GM18861 (cell line): ENCODE measurements around the gene TAF11L5.
"Not testable (repeated sequence)": the region's sequence is repeated elsewhere in the genome, so short reads cannot be mapped to it uniquely, and the experiment has no call there.

ENCODE experiments used
- ATAC-seq: cut with Tn5 transposase; IDR thresholded peaks from one replicate; pipeline ENCODE4 v1.9.1; 2021; ENCODE audit not compliant: unreplicated experiment

TAF11L5 gene

DNA sequence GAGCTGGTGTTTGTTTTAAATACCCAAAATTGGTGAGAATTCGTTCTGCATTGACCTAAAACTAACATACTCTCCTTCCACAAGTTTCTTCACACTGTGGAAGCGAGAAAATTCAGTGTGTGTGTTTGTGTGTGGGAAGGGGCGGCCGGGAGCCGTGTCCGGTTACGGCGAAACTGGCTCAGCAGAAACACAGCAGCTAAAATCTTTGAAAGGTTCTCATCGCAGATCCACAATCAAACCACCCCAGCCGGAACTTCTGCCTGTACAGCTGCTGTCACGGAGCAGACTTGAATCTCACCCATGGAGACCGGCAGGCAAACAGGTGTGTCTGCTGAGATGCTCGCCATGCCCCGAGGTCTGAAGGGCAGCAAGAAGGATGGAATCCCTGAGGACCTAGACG lies at the start of gene TAF11L5:
Gene TAF11L5 (plus strand): TSS at position 301 of the 400 bp plus-strand sequence.
- not testable (repeated sequence) for ATAC-seq

DNA sequence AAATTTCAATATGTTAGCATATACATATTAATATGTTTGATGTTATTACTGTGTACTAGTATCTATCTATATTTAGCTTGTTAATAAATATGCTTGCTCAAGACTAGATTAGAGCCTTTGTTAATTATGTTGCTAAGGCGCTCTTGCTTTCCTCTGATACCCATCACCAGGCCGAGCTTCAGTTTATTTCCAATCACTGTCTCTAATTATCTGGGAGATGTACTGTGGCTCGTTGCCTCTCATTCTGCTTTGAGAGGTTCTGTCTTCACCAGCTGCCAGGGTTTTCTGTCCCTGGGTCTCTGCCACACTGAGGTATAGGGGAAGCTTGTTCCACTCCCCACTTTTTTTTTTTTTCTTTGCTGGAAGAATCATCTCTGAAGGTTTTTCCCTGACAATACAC lies 48.0 kb upstream of the TAF11L5 start:
- no peak for ATAC-seq

DNA sequence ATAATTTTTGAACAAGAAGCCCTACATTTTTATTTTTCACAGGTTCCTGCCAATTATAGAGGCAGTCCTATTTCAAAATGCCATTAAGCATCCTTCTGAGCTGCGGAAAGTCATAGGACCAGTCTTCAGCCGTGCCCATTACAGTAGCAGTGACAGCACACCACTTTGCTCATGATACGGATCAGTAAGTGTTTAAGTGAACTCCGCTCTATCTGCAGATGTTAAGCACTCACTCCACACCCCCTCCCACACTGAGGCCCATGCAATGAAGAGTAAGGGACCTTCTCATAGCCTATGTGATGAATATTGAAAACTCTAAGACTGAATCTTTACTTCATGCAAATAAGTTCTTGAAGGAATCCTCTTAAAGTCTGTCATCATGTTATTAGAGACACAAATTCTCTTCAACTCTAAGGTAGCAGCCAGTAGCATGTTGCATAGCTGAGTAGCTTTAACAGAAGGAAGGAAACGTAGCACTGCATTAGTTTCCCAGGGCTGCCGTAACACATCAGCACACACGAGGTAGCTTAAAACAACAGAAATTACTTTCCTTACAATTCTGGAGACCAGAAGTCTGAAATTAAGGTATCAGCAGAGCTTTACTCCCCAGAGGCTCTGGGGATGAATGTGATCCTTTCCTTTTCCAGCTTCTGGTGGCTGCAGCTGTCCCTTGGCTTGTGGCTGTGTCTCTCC lies 47.3 kb upstream of the TAF11L5 start:
- no peak for ATAC-seq

DNA sequence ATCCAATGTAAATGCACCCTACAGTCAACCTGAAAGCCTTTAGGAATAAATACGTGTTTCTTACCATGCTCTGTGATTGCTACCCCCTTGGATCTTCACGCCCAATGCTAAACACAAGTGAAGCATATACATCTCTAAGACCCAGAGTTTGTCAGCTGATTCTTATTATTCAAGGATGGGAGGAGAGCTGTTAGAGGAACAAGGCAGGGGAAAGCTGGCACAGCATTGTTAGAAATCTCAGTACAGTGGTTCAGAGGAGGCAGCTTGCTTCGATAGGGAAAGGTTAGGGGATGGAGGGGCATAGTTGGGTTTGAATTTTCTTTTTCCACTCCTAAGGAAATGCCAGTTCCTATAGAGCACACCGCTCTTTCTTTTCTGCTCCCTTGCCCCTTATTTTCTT lies 43.7 kb upstream of the TAF11L5 start:
- no peak for ATAC-seq

DNA sequence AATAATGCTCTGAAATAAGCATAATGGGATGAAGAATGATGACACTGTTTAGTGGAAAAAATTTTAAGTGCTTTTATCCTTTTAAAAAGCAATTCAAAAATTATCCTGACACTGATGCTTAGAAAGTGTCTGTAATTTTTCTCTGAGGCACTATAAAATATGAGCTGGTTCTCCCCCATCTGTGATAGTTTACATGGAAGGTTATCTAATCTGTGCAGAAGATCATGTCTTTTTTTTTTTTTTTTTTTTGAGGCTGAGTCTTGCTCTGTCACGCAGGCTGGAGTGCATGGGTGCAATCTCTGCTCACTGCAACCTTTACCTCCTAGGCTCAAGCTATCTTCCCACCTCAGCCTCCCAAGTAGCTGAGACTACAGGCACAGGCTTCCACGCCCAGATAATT lies 42.2 kb upstream of the TAF11L5 start:
- no peak for ATAC-seq

DNA sequence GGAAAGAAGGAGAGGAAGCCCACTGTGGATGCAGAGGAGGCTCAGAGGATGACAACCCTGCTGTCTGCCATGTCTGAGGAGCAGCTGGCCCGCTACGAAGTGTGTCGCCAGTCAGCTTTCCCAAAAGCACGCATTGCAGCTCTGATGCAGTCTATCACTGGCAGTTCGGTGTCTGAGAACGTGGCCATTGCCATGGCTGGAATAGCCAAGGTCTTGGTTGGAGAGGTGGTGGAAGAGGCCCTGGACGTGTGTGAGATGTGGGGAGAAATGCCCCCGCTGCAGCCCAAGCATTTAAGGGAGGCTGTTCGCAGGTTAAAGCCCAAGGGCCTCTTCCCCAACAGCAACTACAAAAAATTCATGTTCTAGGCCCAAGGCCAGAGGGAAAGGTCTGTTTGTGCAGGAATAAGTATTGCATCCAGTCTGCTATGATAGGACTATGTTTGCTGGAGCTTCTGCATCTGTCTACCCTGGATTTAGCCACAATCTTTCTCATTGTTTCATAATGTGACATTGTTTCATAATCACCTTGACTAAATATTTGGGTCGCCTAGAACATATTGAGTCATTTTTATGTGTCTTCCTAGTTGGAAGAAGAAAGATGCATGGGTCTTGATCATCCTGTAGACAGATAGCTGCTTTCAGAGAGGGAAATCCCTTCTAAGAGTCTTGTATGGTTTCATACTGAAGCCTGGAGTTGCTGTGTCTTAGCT lies 38.4 kb upstream of the TAF11L5 start:
- not testable (repeated sequence) for ATAC-seq

DNA sequence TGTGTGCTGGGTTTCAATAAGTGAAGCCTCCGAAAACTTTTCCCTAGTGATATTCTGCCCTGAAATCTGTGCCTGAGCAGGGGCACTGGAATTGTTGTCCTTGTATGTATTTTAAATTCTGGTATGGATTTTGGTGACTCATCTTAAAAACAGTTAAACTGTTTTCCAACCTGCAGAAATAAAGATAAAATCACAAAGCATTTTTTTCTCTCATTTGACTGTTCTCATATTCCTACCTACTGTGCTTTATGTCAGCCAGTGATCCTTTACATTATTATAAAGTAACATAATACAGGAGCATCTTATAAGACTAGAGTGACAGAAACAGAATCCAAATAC lies 37.9 kb upstream of the TAF11L5 start:
- no peak for ATAC-seq

DNA sequence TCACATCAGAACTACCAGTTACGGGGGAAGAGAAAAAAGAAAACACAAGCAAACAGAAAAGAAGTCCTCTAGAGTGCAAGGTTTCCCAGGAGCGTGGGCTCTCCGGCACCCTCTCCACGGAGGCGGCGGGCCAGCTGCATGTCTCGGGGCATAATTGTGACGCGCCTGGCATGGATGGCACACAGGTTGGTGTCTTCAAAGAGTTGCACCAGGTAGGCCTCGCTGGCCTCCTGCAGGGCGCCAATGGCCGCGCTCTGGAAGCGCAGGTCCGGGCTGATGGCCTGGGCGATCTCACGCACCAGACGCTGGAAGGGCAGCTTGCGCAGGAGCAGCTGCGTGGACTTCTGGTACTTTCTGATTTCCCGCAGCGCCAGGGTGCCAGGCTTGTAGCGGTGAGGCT lies 33.8 kb upstream of the TAF11L5 start:
- not testable (repeated sequence) for ATAC-seq

DNA sequence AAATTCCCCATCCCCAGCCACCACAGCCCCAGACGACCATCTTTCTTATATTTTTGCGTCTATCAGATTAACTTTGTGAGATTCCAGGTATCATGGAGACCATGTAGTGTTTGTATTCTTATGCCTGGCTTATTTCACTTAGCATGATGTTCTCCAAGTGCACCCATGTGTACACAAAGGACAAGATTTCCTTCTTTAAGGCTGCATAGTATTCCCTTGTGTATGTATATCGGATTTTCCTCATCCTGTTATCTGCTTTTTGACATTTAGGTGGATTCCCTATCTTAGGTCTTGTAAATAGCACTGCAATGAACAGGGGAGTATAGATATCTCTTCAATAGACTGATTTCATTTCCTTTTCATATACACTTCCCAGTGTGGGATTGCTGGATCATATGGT lies 32.3 kb upstream of the TAF11L5 start:
- ATAC-seq: no peak

DNA sequence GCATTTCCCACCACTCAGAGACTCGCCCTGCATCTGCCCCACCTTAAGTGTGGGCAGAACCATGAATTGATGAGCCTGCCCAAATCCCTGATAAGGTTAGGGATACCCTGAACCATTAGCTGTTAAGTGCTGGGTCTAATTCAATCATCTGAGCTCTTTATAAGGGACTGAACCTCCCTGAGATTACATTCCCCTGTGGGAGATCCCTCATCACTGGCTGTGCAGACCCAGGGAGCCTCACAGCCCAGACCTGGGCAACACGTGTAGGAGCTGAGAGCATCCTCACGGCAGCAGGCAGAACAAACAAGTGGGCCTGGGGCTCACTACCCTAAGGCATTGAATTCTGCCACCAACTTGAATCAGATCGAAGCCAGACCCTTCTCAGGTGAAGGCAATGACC lies 27.6 kb upstream of the TAF11L5 start:
- ATAC-seq: no peak

DNA sequence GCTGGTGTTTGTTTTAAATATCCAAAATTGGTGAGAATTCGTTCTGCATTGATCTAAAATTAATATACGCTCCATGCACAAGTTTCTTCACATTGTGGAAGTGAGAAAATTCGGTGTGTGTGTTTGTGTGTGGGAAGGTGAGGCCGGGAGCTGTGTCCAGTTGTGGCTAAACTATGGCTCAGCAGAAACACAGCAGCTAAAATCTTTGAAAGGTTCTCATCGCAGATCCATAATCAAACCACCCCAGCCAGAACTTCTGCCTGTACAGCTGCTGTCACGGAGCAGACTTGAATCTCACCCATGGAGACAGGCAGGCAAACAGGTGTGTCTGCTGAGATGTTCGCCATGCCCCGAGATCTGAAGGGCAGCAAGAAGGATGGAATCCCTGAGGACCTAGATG lies 27.1 kb upstream of the TAF11L5 start, which contains the start of gene TAF11L2:
Gene TAF11L2 (plus strand): TSS at position 301 of the 400 bp plus-strand sequence.
- ATAC-seq: not testable (repeated sequence)

DNA sequence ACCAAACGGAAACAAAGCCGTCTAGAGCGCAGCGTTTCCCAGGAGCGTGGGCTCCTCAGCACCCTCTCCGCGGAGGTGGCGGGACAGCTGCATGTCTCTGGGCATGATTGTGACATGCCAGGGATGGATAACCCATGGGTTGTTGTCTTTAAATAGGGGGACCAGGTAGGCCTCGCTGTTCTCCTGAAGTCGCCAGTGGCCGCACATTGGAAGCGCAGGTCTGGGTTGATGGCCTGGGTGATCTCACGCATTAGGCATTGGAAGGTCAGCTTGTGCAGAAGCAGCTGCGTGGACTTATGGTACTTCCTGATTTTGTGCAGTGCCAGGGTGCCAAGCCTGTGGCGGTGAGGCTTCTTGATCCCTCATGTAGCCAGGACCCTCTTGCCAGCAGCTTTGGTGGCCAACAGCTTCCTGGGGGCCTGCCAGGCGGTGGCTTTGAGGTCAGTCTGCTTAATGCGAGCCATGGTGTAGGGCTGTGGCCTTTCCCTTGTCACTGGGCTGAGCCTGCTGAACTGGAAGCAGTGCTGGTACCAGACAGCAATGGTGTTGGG lies 13.2 kb upstream of the TAF11L5 start:
- ATAC-seq: no peak

DNA sequence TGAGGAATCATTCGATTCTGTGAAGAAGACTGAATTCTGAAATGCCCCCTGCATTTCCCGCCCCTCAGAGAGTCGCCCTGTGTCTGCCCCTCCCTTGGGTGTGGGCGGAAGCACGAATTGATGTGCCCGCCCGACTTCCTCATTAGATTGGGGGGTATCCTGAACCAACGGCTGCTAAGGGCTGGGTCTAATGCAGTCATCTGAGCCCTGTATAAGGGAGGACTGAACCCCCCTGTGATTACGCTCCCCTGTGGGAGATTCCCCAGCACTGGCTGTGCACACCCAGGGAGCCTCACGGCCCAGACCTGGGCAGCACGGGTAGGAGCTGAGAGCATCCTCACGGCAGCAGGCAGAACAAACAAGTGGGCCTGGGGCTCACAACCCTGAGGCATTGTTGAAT lies 7.5 kb upstream of the TAF11L5 start:
- not testable (repeated sequence) for ATAC-seq

DNA sequence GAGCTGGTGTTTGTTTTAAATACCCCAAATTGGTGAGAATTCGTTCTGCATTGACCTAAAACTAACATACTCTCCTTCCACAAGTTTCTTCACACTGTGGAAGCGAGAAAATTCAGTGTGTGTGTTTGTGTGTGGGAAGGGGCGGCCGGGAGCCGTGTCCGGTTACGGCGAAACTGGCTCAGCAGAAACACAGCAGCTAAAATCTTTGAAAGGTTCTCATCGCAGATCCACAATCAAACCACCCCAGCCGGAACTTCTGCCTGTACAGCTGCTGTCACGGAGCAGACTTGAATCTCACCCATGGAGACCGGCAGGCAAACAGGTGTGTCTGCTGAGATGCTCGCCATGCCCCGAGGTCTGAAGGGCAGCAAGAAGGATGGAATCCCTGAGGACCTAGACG lies 7.0 kb upstream of the TAF11L5 start, which contains the start of gene TAF11L3:
Gene TAF11L3 (plus strand): TSS at position 301 of the 400 bp plus-strand sequence.
- ATAC-seq: not testable (repeated sequence)

DNA sequence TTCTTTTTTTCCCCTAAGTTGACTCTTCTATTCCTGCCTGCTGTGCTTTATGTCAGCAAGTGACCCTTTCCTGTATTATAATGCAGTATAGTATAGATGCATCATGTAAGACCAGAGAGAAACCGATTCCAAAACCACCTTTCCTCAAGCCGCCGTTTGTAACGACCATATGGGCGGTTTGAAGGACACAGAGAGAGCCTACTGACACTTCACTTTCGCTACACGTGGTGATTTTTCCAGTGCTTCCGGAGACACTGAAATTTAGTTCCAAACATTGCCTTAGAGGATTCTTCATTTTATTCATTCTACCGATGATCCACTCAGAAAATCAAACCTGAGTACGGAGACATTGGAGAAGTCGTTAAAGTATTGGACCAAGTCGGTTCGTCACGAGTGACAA lies 5.5 kb upstream of the TAF11L5 start:
- ATAC-seq: not testable (repeated sequence)

DNA sequence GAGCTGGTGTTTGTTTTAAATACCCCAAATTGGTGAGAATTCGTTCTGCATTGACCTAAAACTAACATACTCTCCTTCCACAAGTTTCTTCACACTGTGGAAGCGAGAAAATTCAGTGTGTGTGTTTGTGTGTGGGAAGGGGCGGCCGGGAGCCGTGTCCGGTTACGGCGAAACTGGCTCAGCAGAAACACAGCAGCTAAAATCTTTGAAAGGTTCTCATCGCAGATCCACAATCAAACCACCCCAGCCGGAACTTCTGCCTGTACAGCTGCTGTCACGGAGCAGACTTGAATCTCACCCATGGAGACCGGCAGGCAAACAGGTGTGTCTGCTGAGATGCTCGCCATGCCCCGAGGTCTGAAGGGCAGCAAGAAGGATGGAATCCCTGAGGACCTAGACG lies 3.5 kb upstream of the TAF11L5 start, which contains the start of gene TAF11L4:
Gene TAF11L4 (plus strand): TSS at position 301 of the 400 bp plus-strand sequence.
- ATAC-seq: not testable (repeated sequence)

DNA sequence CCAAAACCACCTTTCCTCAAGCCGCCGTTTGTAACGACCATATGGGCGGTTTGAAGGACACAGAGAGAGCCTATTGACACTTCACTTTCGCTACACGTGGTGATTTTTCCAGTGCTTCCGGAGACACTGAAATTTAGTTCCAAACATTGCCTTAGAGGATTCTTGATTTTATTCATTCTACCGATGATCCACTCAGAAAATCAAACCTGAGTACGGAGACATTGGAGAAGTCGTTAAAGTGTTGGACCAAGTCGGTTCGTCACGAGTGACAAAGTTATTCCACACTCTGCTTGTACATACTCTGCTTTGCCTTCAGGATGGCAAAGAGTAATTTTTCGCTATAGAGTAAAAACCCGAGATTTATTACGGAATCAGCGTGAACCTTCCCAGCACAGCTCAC lies 1.5 kb downstream of the TAF11L5 start:
- not testable (repeated sequence) for ATAC-seq

DNA sequence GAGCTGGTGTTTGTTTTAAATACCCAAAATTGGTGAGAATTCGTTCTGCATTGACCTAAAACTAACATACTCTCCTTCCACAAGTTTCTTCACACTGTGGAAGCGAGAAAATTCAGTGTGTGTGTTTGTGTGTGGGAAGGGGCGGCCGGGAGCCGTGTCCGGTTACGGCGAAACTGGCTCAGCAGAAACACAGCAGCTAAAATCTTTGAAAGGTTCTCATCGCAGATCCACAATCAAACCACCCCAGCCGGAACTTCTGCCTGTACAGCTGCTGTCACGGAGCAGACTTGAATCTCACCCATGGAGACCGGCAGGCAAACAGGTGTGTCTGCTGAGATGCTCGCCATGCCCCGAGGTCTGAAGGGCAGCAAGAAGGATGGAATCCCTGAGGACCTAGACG lies 3.3 kb downstream of the TAF11L5 start, which contains the start of gene TAF11L6:
Gene TAF11L6 (plus strand): TSS at position 301 of the 400 bp plus-strand sequence.
- not testable (repeated sequence) for ATAC-seq
